NK-92 (cell line): Measurements from ENCODE around the gene SLIT3.
"Not testable (repeated sequence)": the region's sequence is repeated elsewhere in the genome, so short reads cannot be mapped to it uniquely, and the experiment has no call there.

Experiments
- DNase-seq: peaks from one replicate; lab custom pipeline; 2025; ENCODE audit not compliant: unreplicated experiment; lab: John Stamatoyannopoulos, UW

Gene SLIT3

GRCh38 chr5:168663276-168664004, 637.5 kb downstream of the SLIT3 start:
- DNase-seq: no peak

DNA sequence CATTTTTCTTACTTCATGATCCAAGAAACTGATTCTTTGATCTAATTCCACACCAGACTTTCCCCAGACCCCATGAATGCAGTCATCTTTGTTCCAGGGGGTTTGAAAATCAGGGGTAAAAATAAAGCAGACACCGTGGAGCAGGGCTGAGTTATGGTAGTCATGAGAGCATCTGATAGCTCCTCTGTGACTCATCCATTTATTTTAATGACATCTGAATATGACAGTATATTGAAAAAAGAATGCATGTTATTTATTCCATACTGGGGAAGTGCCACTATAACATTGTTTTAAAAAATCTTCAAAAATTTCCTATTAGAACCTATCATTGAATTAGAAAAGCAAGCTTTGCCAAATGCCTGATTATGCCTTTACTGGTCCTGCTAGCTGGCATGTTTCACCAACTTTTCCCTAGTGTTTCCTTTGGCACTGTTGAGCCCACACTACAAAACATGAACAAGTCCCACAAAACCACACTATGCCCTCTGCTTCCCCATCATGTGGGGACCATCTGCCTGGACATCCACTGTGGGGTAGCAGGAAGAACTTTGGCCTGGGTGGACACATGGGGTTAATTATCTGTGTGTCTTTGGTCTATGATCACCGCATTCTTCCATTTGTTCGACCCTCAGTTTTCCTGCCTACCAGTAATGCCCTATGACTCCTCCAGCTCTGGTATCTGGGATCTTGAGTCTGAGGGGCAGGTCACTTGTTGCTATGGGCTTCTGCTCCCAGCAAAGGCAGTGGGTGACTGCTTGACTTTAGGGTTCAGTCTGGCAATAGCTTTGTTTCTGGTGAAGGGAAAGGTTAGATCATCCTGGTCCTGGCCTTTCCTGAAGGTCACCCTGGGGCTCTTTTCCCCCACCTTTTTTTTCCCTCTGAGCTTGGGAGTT, 639.1 kb downstream of the SLIT3 start:
- DNase-seq: no peak

DNA sequence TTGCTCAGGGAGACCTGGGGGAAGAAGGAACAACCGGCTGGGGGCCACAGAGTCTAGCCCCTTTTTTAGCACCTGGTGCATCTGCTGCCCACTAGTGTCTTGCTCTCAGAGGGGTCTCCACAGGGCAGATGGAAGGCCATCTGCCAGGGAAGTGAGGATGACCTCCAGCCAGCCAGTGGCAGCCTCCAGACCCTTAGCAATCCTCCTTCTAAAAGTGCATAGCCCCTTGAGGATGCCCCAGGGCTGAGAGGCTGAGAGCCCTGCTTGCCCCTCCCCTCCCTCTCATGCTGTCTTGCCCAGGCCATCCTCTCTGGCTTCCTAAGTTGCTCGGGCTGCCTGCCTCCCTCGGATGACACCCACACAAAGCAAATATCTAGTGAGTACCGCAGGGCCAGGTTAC, 640.2 kb downstream of the SLIT3 start:
- DNase-seq: no peak

- DNase-seq: no peak
Measured at GRCh38 chr5:168659286-168659847, 641.6 kb downstream of the SLIT3 start.

GRCh38 chr5:168658394-168658793, 642.5 kb downstream of the SLIT3 start:
- DNase-seq: no peak

DNA sequence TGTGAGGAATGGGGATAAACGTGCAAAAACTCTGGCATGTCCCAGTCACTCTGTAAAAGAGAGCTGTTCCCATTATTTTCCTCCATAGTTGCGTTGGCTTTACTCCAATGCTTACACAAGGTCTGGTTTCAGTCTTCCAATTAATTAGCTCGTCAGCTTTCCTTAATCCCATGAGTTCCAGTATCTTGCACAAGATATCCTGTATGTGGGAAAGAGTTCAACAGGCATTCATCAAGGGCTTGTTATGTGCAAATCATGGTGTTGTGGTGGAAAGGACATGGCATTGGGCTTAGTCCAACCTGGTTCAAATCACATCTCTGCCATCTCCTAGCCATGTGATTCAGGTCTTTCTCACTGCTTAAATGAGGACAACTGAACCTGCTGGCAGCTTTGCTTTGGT, 644.3 kb downstream of the SLIT3 start:
- no peak for DNase-seq

DNA sequence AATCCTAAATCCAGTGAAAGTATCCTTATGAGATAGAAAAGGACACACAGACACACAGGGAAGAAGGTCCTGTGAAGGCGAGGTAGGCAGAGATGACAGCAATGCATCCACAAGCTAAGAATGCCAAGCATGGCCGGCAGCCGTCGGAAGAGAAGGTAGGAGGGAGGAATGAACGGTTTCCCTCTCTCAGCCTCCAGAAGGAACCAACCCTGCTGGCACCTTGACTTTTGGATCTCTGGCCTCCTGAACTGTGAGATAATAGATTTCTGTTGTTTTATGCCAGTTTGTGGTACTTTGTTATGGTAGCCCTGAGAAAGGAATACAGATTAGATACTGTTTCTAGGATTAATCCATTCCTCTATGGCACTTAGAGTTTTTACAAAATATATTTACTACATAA, 645.6 kb downstream of the SLIT3 start:
- DNase-seq: no peak

- DNase-seq: no peak
Measured at GRCh38 chr5:168654211-168654721, 646.7 kb downstream of the SLIT3 start.

DNA sequence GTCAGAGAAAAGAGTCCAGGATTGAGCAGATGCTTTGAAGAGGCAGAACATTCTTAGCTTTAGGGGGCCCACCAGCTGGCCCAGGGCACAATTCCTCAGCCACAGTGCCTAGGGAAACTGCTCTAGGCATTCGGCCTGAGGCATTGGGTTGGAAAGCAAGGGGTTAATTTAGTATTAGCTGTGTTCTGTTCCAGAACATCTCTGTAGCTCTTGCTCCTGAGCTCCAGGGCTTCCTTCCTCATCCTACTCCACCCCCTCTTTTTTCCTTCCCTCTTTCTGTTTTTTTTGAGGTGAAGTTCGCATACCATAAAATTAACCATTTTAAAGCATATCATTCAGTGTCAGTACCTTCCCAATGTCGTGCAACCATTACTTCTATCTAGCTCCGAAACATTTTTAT, 647.3 kb downstream of the SLIT3 start:
- no peak for DNase-seq

- DNase-seq: no peak
Measured at GRCh38 chr5:168651648-168652047, 649.3 kb downstream of the SLIT3 start.

GRCh38 chr5:168649306-168649705, 651.6 kb downstream of the SLIT3 start:
- DNase-seq: no peak

DNA sequence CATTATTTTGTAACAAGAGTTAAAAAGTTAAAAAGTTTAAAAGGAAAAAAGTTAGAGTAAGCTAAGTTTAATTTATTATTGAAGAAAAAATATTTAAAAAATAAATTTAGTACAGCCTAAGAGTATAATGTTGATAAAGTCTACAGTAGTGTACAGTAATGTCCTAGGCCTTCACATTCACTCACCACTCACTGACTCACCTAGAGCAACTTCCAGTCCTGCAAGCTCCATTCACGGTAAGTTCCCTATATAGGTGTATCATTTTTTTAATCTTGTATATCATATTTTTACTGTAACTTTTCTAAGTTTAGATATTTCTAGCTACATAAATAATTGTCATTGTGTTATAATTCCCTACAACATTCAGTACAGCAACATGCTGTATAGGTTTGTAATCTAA, 652.4 kb downstream of the SLIT3 start:
- no peak for DNase-seq

- DNase-seq: no peak
Measured at GRCh38 chr5:168648016-168648415, 652.9 kb downstream of the SLIT3 start.

- DNase-seq: no peak
Measured at GRCh38 chr5:168647083-168647482, 653.9 kb downstream of the SLIT3 start.

GRCh38 chr5:168646335-168646734, 654.6 kb downstream of the SLIT3 start:
- DNase-seq: no peak

DNA sequence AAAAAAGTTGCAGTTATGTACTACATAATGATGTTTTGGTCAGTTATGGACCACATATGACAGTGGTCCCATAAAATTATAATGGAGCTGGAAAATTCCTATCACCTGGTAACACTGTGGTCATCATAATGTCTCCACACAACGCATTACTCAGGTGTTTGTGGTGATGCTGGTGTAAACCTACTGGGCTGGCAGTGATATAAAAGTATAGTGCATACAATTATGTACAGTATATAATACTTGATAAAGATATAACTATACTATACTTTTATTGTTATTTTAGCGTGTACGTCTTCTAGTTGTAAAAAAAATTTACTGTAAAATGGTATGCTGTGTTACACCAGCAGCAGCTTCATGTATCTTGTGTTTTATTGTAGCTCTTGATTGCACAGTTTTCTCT, 655.7 kb downstream of the SLIT3 start:
- DNase-seq: no peak

GRCh38 chr5:168642019-168642418, 658.9 kb downstream of the SLIT3 start:
- no peak for DNase-seq

DNA sequence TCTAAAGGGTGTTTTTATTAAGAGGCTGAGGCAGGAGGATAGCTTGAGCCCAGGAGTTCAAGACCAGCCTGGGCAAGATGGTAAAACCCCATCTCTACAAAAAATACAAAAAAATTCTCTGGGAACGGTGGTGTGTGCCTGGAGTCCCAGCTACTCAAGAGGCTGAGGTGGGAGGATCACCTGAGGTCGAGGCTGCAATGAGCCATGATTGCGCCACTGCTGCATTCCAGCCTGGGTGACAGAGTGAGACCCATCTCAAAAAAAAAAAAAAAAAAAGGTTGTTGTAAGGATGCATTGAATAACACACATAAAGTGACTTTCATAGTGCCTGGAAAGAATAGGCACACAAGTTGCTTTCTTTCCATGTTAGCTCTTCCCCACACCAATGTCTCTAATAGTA, 662.1 kb downstream of the SLIT3 start:
- not testable (repeated sequence) for DNase-seq

DNA sequence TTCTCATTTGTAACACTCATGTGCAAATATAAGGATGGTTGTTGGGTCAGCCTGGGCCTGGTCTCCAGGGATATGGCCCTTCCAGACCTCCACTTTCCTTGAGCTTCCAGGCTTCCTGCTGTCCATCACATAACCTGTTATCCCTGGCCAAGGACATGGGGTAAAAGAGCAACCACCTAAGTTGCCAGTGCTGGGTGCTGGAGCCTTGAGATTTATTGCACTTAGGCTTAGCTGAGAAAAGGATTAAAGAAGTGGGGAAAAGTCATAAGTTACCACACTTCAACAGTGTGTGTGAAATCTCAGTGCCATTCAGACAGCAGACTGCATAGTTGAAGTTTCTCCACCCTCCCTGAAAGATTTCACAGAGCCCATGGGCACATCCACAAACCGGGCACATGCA, 663.1 kb downstream of the SLIT3 start:
- DNase-seq: no peak

- no peak for DNase-seq
Measured at GRCh38 chr5:168637281-168637680, 663.7 kb downstream of the SLIT3 start.

- not testable (repeated sequence) for DNase-seq
Measured at GRCh38 chr5:168630958-168631357, 670.0 kb downstream of the SLIT3 start.

DNA sequence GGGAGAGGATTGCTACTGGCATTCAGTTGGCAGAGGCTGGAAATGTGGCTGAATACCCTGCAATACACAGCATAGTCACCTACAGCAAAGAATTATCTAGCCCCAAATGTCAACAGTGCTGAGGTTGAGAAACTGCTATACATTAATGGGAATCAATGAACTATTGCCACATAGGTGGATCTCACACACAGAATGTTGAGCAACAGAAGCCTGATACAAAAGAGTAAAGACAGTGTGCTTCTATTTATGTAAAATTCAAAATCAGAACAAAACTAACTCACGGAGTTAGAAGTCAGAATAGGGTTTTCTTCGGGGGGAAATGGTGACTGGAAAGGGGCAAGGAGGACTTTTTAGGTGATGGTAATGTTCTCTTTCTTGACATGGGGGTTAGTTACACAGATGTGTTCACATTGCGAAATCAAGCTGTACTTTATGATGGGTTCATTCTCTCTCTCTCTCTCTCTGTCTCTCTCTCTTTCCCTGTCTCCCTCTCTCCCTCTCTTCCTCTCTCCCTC, 676.0 kb downstream of the SLIT3 start:
- no peak for DNase-seq
